Measurements from ENCODE around the gene TTC19.

Gene TTC19

GRCh38 chr17:15999141-15999973, at the start of gene TTC19, which contains the start of gene ZSWIM7:
Gene TTC19 (plus strand): TSS chr17:15999824. CDS start chr17:15999849, 25 bp downstream.
Gene ZSWIM7 (minus strand): TSS chr17:15999704. CDS start chr17:15999594, 110 bp downstream.
- DNase-seq = peak; percentile 87

GRCh38 chr17:15951368-15952047, 48.1 kb upstream of the TTC19 start:
- no peak for DNase-seq

GRCh38 chr17:15952048-15952532, 47.5 kb upstream of the TTC19 start:
- no peak for DNase-seq

GRCh38 chr17:15952916-15953790, 46.5 kb upstream of the TTC19 start:
- no peak for DNase-seq

- DNase-seq = peak; percentile 67
Measured at GRCh38 chr17:15954222-15954621, 45.4 kb upstream of the TTC19 start.

GRCh38 chr17:15955793-15956541, 43.7 kb upstream of the TTC19 start:
- no peak for DNase-seq

GRCh38 chr17:15957206-15957605, 42.4 kb upstream of the TTC19 start:
- no peak for DNase-seq

GRCh38 chr17:15957608-15958307, 41.9 kb upstream of the TTC19 start:
- no peak for DNase-seq

GRCh38 chr17:15958484-15958854, 41.2 kb upstream of the TTC19 start:
- no peak for DNase-seq

GRCh38 chr17:15963670-15964110, 35.9 kb upstream of the TTC19 start:
- no peak for DNase-seq

- no peak for DNase-seq
Measured at GRCh38 chr17:15965528-15965927, 34.1 kb upstream of the TTC19 start.

- DNase-seq = no peak
Measured at GRCh38 chr17:15966183-15966878, 33.3 kb upstream of the TTC19 start.

GRCh38 chr17:15966879-15967248, 32.8 kb upstream of the TTC19 start:
- no peak for DNase-seq

- no peak for DNase-seq
Measured at GRCh38 chr17:15967706-15968399, 31.8 kb upstream of the TTC19 start.

- DNase-seq = no peak
Measured at GRCh38 chr17:15969463-15969862, 30.2 kb upstream of the TTC19 start.

- DNase-seq = no peak
Measured at GRCh38 chr17:15970500-15970899, 29.1 kb upstream of the TTC19 start.

GRCh38 chr17:15971098-15971678, 28.4 kb upstream of the TTC19 start:
- no peak for DNase-seq

- DNase-seq = no peak
Measured at GRCh38 chr17:15971882-15972281, 27.7 kb upstream of the TTC19 start.

- DNase-seq = no peak
Measured at GRCh38 chr17:15972497-15972951, 27.1 kb upstream of the TTC19 start.

- DNase-seq = no peak
Measured at GRCh38 chr17:15973016-15973415, 26.6 kb upstream of the TTC19 start.

Data from kidney glomerular epithelial cell (primary cell).